SK-N-SH (cell line): Measurements from ENCODE around the gene ASCC1. TPM values are rescaled to one million over a fixed set of nuclear protein-coding genes. Genes with fewer than 3 reads are reported as not detected.

ENCODE experiments used
- CTCF ChIA-PET: fragments of 300-600, 350-600 bp; formaldehyde crosslinking; extraction: SDS; loops from one replicate; lab custom pipeline; 2021; lab: Yijun Ruan, JAX
- POLR2A ChIA-PET: fragments of 350-600 bp; sonication (Branson Sonifier 250); formaldehyde crosslinking; extraction: SDS; loops from one replicate; lab custom pipeline; 2020; ENCODE audit warnings: antibody characterized with exemption, inconsistent platforms; lab: Yijun Ruan, JAX
- DNase-seq: peaks from one replicate; pipeline ENCODE4 v3.0.0; 2012
- H2AFZ ChIP-seq: fragments of 200-600 bp; sonication (generic); 2 replicates; pipeline ENCODE4 v1.8.1; 2016; ENCODE audit warnings: antibody characterized with exemption, mild to moderate bottlenecking, low read depth
- H3F3A ChIP-seq: fragments of 200-600 bp; sonication (generic); replicated peaks from 2 replicates; pipeline ENCODE3; 2016; ENCODE audit warnings: antibody characterized with exemption, mild to moderate bottlenecking; ENCODE audit not compliant: insufficient read depth
- H3K27ac ChIP-seq, 2 experiments: fragments of 200-500 bp in 1 of 2; fragments of 200-600 bp in 1 of 2; sonication (Bioruptor generic) in 1 of 2; sonication (generic), shearing (Covaris generic) in 1 of 2; 2 replicates each; pipeline versions ENCODE4 v1.5.1 to v1.6.1; 2014 to 2016; ENCODE audit warnings: low read depth in 2 of 2, inconsistent platforms in 1 of 2, low read length in 1 of 2, mild to moderate bottlenecking in 1 of 2, mixed read lengths in 1 of 2
- H3K27me3 ChIP-seq: fragments of 200-600 bp; sonication (generic), shearing (Covaris generic); 2 replicates; pipeline ENCODE4 v1.6.1; 2016; ENCODE audit warnings: mixed run types; ENCODE audit not compliant: insufficient read depth
- H3K36me3 ChIP-seq, 2 experiments: fragments of 200-500 bp in 1 of 2; fragments of 200-600 bp in 1 of 2; sonication (Bioruptor generic) in 1 of 2; sonication (generic) in 1 of 2; replicated peaks in 1 of 2; 2 replicates each; pipeline versions ENCODE3 to v1.5.1; 2014 to 2016; ENCODE audit warnings: low read length in 1 of 2, mild to moderate bottlenecking in 1 of 2; ENCODE audit not compliant: insufficient read depth in 2 of 2, control insufficient read depth in 1 of 2
- H3K4me1 ChIP-seq, 2 experiments: fragments of 200-500 bp in 1 of 2; fragments of 200-600 bp in 1 of 2; sonication (Bioruptor generic) in 1 of 2; sonication (generic), shearing (Covaris generic) in 1 of 2; 2 replicates each; pipeline versions ENCODE4 v1.5.1 to v1.6.1; 2014 to 2016; ENCODE audit warnings: low read depth in 1 of 2, low read length in 1 of 2, mixed run types in 1 of 2; ENCODE audit not compliant: insufficient read depth in 2 of 2, control insufficient read depth in 1 of 2
- H3K4me2 ChIP-seq: fragments of 200-600 bp; sonication (generic), shearing (Covaris generic); 2 replicates; pipeline ENCODE4 v1.6.1; 2017; ENCODE audit warnings: mixed run types
- H3K4me3 ChIP-seq, 2 experiments: fragments of 200-500 bp in 1 of 2; fragments of 200-600 bp in 1 of 2; sonication (Bioruptor generic) in 1 of 2; sonication (generic), shearing (Covaris generic) in 1 of 2; 2 replicates each; pipeline versions ENCODE4 v1.5.1 to v1.8.1; 2014 to 2016; ENCODE audit warnings: low read depth in 2 of 2, inconsistent platforms in 1 of 2, low read length in 1 of 2, mild to moderate bottlenecking in 1 of 2, mixed read lengths in 1 of 2, moderate library complexity in 1 of 2
- H3K79me2 ChIP-seq: fragments of 200-600 bp; sonication (generic); 2 replicates; pipeline ENCODE4 v1.8.1; 2017; ENCODE audit warnings: mild to moderate bottlenecking; ENCODE audit not compliant: insufficient read depth
- H3K9ac ChIP-seq: fragments of 200-600 bp; sonication (generic); 2 replicates; pipeline ENCODE4 v1.6.1; 2017; ENCODE audit warnings: mixed run types
- H3K9me2 ChIP-seq: fragments of 200-600 bp; sonication (generic); 2 replicates; pipeline ENCODE4 v1.6.1; 2017; ENCODE audit warnings: mixed run types
- H3K9me3 ChIP-seq: fragments of 200-600 bp; sonication (generic); 2 replicates; pipeline ENCODE4 v1.6.1; 2017; ENCODE audit warnings: mixed run types, mild to moderate bottlenecking, moderate library complexity
- H4K20me1 ChIP-seq: fragments of 200-600 bp; sonication (generic); 2 replicates; pipeline ENCODE4 v1.6.1; 2017; ENCODE audit warnings: mild to moderate bottlenecking, mixed run types; ENCODE audit not compliant: insufficient read depth
- CHD2 ChIP-seq: fragments of 150-350 bp; IDR thresholded peaks from 2 replicates; pipeline ENCODE4 v1.6.1; 2018; ENCODE audit warnings: low read length; ENCODE audit not compliant: partially characterized antibody
- ELF1 ChIP-seq: IDR thresholded peaks from 2 replicates; pipeline ENCODE4 v1.4.0; 2012
- FOSL2 ChIP-seq: IDR thresholded peaks from 2 replicates; pipeline ENCODE4 v1.4.0; 2012; ENCODE audit warnings: low read depth, mild to moderate bottlenecking, moderate library complexity, borderline replicate concordance
- FOXM1 ChIP-seq: IDR thresholded peaks from 2 replicates; pipeline ENCODE4 v1.4.0; 2012; ENCODE audit warnings: low read depth, mild to moderate bottlenecking
- GABPA ChIP-seq: IDR thresholded peaks from 2 replicates; pipeline ENCODE4 v1.4.0; 2012; ENCODE audit warnings: low read depth, mild to moderate bottlenecking
- GATA2 ChIP-seq: sonication (generic); formaldehyde crosslinking; IDR thresholded peaks from 2 replicates; pipeline ENCODE4 v1.5.0; 2020; ENCODE audit warnings: mild to moderate bottlenecking, missing genetic modification reagents
- IRF3 ChIP-seq: fragments of 150-350 bp; IDR thresholded peaks from 2 replicates; pipeline ENCODE4 v1.6.1; 2016; ENCODE audit warnings: mild to moderate bottlenecking, low read depth, low read length
- NFIC ChIP-seq: IDR thresholded peaks from 2 replicates; pipeline ENCODE4 v1.4.0; 2012; ENCODE audit warnings: borderline replicate concordance
- NRF1 ChIP-seq: IDR thresholded peaks from 2 replicates; pipeline ENCODE4 v1.6.1; 2012; ENCODE audit warnings: low read depth, mild to moderate bottlenecking, low read length
- POLR2AphosphoS5 ChIP-seq: IDR thresholded peaks from 2 replicates; pipeline ENCODE4 v1.6.1; 2012; ENCODE audit warnings: low read depth, low read length
- RAD21 ChIP-seq: IDR thresholded peaks from 2 replicates; pipeline ENCODE4 v1.6.1; 2012; ENCODE audit warnings: mild to moderate bottlenecking, low read length
- RCOR1 ChIP-seq: fragments of 150-350 bp; IDR thresholded peaks from 2 replicates; pipeline ENCODE4 v1.6.1; 2017; ENCODE audit warnings: antibody characterized with exemption, low read length
- REST ChIP-seq: IDR thresholded peaks from 2 replicates; pipeline ENCODE4 v1.6.1; 2012; ENCODE audit warnings: mild to moderate bottlenecking, low read depth, low read length, moderate library complexity
- RXRA ChIP-seq: IDR thresholded peaks from 2 replicates; pipeline ENCODE4 v1.4.0; 2012; ENCODE audit warnings: low read depth, mild to moderate bottlenecking, borderline replicate concordance
- SIN3A ChIP-seq: IDR thresholded peaks from 2 replicates; pipeline ENCODE4 v1.6.1; 2012; ENCODE audit warnings: low read depth, mild to moderate bottlenecking, low read length, moderate library complexity, borderline replicate concordance
- SMC3 ChIP-seq: IDR thresholded peaks from 2 replicates; pipeline ENCODE4 v1.6.1; 2012; ENCODE audit warnings: low read depth, low read length, improper control_type of control experiment
- TAF1 ChIP-seq: IDR thresholded peaks from 2 replicates; pipeline ENCODE4 v1.6.1; 2012; ENCODE audit warnings: low read depth, mild to moderate bottlenecking, low read length, moderate library complexity, borderline replicate concordance
- USF1 ChIP-seq: IDR thresholded peaks from 2 replicates; pipeline ENCODE4 v1.4.0; 2012; ENCODE audit warnings: low read depth, borderline replicate concordance
- USF2 ChIP-seq: fragments of 150-350 bp; IDR thresholded peaks from 2 replicates; pipeline ENCODE4 v1.6.1; 2017; ENCODE audit warnings: antibody characterized with exemption, low read length, low read depth, borderline replicate concordance
- WGBS: methylation state at CpG from one replicate; pipeline ENCODE4 v1.1.6; 2017; ENCODE audit warnings: low lambda C conversion rate; 5-methylcytosine and 5-hydroxymethylcytosine counted together
- polyA plus RNA-seq, 3 experiments: library from polyadenylated mRNA; depleted of rRNA; stranded (reverse); fragments of >200 nt; gene quantifications; 2 replicates each; pipeline ENCODE4 v1.2.3, GENCODE V29; 2012

The ASCC1 gene
- polyA plus RNA-seq, 1 of the 3 experiments (the other 2 are of a cell fraction): 15.0 TPM

GRCh38 chr10:72075376-72076115 is 140.5 kb downstream of the ASCC1 start:
- H3K9me3 ChIP-seq: no peaks in the 10 kb centered on the region
- no peaks in the 10 kb centered on the region for H3K36me3 ChIP-seq
- H4K20me1 ChIP-seq: no peaks in the 10 kb centered on the region
- no peak for DNase-seq
- H3K27me3 ChIP-seq: no peaks in the 10 kb centered on the region
- H3K27ac ChIP-seq: no peak overlapping the region
- H2AFZ ChIP-seq: no peak overlapping the region
- H3K9ac ChIP-seq: no peak overlapping the region
- H3K4me1 ChIP-seq: peaks cover 0 to 29% of the 10 kb centered on the region in 2 experiments; a peak in 1 of 4 replicates
- H3K79me2 ChIP-seq: no peaks in the 10 kb centered on the region
- ChIA-PET CTCF (interaction anchor here (0.8 kb wide), 1 partner anchor 177 kb away, joined by 3 read pairs; no protein-coding TSS in a partner anchor), POLR2A (no interaction called here)
- TF ChIP-seq GATA2 (CRISPR knock-in tag) (no peak), RCOR1 (no peak), CHD2 (no peak), SMC3 (no peak), USF1 (no peak), TAF1 (no peak), USF2 (no peak), GABPA (no peak), FOSL2 (no peak), NFIC (no peak), IRF3 (no peak), RAD21 (no peak), FOXM1 (no peak), POLR2AphosphoS5 (no peak), NRF1 (no peak), RXRA (no peak), SIN3A (no peak), REST (no peak), ELF1 (no peak)
- H3F3A ChIP-seq: no peaks in the 10 kb centered on the region
- 67% methylated on average over 7 of the region's 12 CpGs for WGBS
- H3K4me2 ChIP-seq: no peak overlapping the region
- no peaks in the 10 kb centered on the region for H3K9me2 ChIP-seq
- no peak overlapping the region for H3K4me3 ChIP-seq
